Measurements from ENCODE around the gene FGGY. TPM values are rescaled to one million over a fixed set of nuclear protein-coding genes. Genes with fewer than 3 reads are reported as not detected.
A peak's percentile ranks its signal among the peaks of the same experiment; 100 is the strongest.
"Not testable (repeated sequence)": the region's sequence is repeated elsewhere in the genome, so short reads cannot be mapped to it uniquely, and the experiment has no call there.

The FGGY gene
- total and polyA plus RNA-seq, 3 experiments from 2014 or later, result 5.3 to 7.9 (median 6.6) TPM

DNA sequence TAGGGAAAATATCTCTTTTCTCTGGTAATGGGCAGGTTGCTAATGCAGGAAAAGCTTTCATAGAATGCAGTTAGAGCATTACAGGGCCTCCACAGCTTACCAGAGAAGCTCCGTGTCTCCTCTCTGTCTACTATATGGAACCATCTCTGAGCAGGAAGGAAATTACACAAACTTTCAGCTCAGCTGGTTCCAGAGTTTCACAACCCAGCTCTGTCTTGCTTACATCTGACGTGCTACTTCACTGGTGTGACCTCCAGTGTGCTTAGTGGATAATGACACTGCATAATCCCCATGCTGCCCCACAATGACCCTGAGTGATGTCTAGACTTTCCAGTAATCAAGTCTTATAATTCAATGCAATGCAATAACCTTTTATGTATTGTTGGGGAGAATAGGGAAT lies 4.3 kb upstream of the FGGY start:
- Histone ChIP-seq H3K27ac (ENCODE audit: low read depth, low read length) (no peak overlapping the region), H3K36me3 (ENCODE audit: insufficient read depth, low read length) (no peaks in the 10 kb centered on the region), H3K9me3 (ENCODE audit: low read length) (no peaks in the 10 kb centered on the region), H3K27me3 (ENCODE audit: insufficient read depth, low read length, poor library complexity, severe bottlenecking) (no peaks in the 10 kb centered on the region), H3K4me1 (ENCODE audit: insufficient read depth, low read length) (peaks cover 31% of the 10 kb centered on the region), H3K4me3 (ENCODE audit: low read length) (no peak overlapping the region)
- Mint-ChIP-seq H3K36me3 (peaks cover 0 to 2% (median 0%) of the 10 kb centered on the region in 3 donors), H3K4me3 (peak overlapping the region in 3 of 7 donors; percentile 9 to 13 (median 9)), H3K27ac (peak overlapping the region in 7 of 8 donors; percentile 1 to 79 (median 64)), H3K9me3 (no peaks in the 10 kb centered on the region), H3K27me3 (no peaks in the 10 kb centered on the region), H3K4me1 (peaks cover 21 to 44% (median 24%) of the 10 kb centered on the region in 3 donors)
- DNase-seq, result peak in 1 of 5 donors; percentile 10
- CTCF ChIA-PET, result no interaction called here
- POLR2A ChIA-PET, result no interaction called here

DNA sequence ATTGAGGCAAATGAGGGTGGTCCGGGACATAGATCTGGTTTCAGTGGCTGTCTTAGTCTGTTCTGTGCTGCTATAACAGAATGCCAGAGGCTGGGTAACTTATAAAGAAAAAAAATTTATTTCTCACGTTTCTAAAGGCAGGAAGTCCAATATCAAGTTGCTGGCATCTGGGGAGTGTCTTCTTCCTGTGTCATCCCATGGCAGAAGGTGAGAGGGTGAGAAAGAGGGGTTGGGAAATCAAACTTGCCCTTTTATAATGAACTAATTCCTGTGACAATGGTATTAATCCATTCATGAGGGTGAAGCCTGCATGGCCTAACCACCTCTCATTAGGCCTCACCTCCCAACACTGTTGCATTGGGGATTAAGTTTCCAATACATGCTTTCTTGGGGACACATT lies 3.7 kb upstream of the FGGY start:
- H3K27me3 Mint-ChIP-seq, result no peaks in the 10 kb centered on the region
- Histone ChIP-seq H3K36me3 (ENCODE audit: insufficient read depth, low read length) (no peaks in the 10 kb centered on the region), H3K27me3 (ENCODE audit: insufficient read depth, low read length, poor library complexity, severe bottlenecking) (no peaks in the 10 kb centered on the region), H3K9me3 (ENCODE audit: low read length) (no peaks in the 10 kb centered on the region), H3K27ac (ENCODE audit: low read depth, low read length) (no peak overlapping the region), H3K4me3 (ENCODE audit: low read length) (no peak overlapping the region), H3K4me1 (ENCODE audit: insufficient read depth, low read length) (peaks cover 34% of the 10 kb centered on the region)
- H3K36me3 Mint-ChIP-seq, result peaks cover 0 to 2% (median 0%) of the 10 kb centered on the region in 3 donors
- no peak for DNase-seq
- H3K4me3 Mint-ChIP-seq, result peak overlapping the region in 3 of 7 donors; percentile 9 to 40 (median 10)
- ChIA-PET CTCF (no interaction called here), POLR2A (no interaction called here)
- peak overlapping the region in 6 of 8 donors; percentile 33 to 93 (median 76) for H3K27ac Mint-ChIP-seq
- H3K4me1 Mint-ChIP-seq, result peaks cover 27 to 50% (median 29%) of the 10 kb centered on the region in 3 donors
- H3K9me3 Mint-ChIP-seq, result no peaks in the 10 kb centered on the region

DNA sequence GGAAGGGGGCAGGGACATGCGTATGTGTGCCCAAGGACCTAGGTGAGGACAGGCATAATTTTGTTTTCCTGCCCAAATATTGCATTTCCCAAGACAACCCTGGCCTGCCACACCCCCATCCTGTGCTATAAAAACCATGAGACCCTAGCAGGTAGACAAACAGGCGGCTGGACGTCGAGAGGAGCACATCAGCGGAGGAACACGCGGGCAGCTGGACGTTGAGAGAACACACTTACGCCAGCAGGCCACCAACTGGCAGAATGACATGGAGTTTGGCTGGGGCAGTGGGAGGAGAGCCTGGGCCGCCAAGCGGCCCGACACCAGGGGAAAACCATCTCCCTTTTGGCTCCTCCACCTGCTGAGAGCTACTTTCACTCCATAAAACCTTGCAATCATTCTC lies 3.0 kb upstream of the FGGY start:
- H3K27me3 Mint-ChIP-seq, result no peaks in the 10 kb centered on the region
- H3K4me3 ChIP-seq (ENCODE audit: low read length), result no peak overlapping the region
- no peaks in the 10 kb centered on the region for H3K9me3 Mint-ChIP-seq
- peaks cover 34% of the 10 kb centered on the region for H3K4me1 ChIP-seq (ENCODE audit: insufficient read depth, low read length)
- ChIA-PET POLR2A (no interaction called here), CTCF (no interaction called here)
- no peak overlapping the region for H3K27ac ChIP-seq (ENCODE audit: low read depth, low read length)
- H3K36me3 Mint-ChIP-seq, result peaks cover 0 to 2% (median 0%) of the 10 kb centered on the region in 3 donors
- peaks cover 27 to 50% (median 29%) of the 10 kb centered on the region in 3 donors for H3K4me1 Mint-ChIP-seq
- peak overlapping the region in 2 of 8 donors; percentile 33 to 73 for H3K27ac Mint-ChIP-seq
- no peak overlapping the region for H3K4me3 Mint-ChIP-seq
- H3K27me3 ChIP-seq (ENCODE audit: insufficient read depth, low read length, poor library complexity, severe bottlenecking), result no peaks in the 10 kb centered on the region
- DNase-seq, result no peak
- no peaks in the 10 kb centered on the region for H3K36me3 ChIP-seq (ENCODE audit: insufficient read depth, low read length)
- no peaks in the 10 kb centered on the region for H3K9me3 ChIP-seq (ENCODE audit: low read length)

DNA sequence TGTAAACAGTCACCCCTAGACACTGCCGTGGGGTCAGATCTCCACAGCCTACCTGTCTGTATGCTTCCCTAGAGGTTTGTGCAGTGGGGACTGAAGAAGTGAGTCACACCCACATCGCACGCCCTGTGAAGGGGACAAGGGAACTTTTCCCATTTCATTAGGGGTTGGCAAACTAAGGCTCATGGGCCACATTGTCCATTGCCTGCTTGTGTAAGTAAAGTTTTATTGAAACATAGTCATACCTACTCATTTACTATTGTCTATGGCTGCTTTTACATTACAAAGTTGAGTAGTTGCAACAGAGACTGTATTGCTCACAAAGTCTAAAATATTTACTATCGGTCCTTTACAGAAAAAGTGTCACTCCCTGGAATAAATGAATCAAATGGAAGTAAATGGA lies 2.5 kb upstream of the FGGY start:
- no peaks in the 10 kb centered on the region for H3K27me3 Mint-ChIP-seq
- no peak overlapping the region for H3K4me3 ChIP-seq (ENCODE audit: low read length)
- CTCF ChIA-PET, result no interaction called here
- peaks cover 34% of the 10 kb centered on the region for H3K4me1 ChIP-seq (ENCODE audit: insufficient read depth, low read length)
- no peak overlapping the region for H3K27ac ChIP-seq (ENCODE audit: low read depth, low read length)
- DNase-seq, result no peak
- H3K36me3 ChIP-seq (ENCODE audit: insufficient read depth, low read length), result no peaks in the 10 kb centered on the region
- no peaks in the 10 kb centered on the region for H3K9me3 Mint-ChIP-seq
- H3K27me3 ChIP-seq (ENCODE audit: insufficient read depth, low read length, poor library complexity, severe bottlenecking), result no peaks in the 10 kb centered on the region
- H3K4me1 Mint-ChIP-seq, result peaks cover 27 to 50% (median 29%) of the 10 kb centered on the region in 3 donors
- no peak overlapping the region for H3K4me3 Mint-ChIP-seq
- POLR2A ChIA-PET, result no interaction called here
- peak overlapping the region in 3 of 8 donors; percentile 5 to 94 (median 32) for H3K27ac Mint-ChIP-seq
- H3K36me3 Mint-ChIP-seq, result peaks cover 0 to 2% (median 0%) of the 10 kb centered on the region in 3 donors
- no peaks in the 10 kb centered on the region for H3K9me3 ChIP-seq (ENCODE audit: low read length)

DNA sequence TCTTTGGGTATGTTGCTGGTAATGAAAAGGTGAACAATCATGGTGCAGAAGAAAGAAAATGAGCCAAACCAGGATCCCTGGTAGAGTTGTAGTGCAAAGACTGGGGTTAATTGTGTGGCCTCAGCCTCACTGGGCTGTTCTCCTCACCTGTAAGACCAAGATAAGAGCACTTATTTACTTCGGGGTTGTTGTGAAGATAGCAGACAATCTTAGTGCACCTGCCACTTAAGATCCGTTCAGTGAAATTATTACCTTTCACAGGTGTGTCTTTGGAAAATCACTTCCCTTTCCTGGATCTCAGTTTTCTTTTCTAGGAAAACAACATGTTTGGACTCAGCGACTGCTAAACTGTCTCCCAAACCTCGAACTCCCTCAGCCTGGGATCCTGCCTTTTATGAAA lies 1.3 kb upstream of the FGGY start:
- peak overlapping the region; percentile 71 for H3K27ac ChIP-seq (ENCODE audit: low read depth, low read length)

DNA sequence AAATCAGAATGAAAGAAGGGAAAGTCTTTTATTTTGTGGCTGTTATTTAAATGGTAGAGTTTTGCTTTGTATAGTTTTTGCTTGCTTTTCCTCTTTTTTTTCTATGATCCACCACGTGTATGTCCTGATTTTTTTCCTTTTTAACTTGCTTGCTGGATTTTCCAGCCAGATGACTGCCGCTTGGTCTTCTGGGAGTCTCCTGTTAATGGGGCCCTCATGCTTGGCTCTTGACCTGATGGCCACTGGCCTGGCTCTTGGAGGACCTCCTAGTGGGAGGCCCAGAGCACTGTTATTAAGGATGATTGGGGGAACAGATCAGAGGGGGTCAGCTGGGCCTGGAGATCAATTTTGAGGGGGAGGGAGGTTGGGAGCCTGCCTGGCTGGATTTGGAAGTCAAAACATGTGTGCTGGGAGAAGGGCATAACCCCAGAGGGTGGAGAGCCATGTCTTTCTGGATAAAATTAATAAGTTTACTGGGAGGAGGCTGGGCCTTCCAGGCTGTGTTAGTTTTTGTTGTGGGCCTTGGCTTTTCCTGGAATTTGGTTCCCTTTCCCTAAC lies 1.2 kb downstream of the FGGY start:
- peak overlapping the region; percentile 49 for H3K27ac ChIP-seq (ENCODE audit: low read depth, low read length)
- no peaks in the 10 kb centered on the region for H3K27me3 Mint-ChIP-seq
- POLR2A ChIA-PET, result no interaction called here
- peaks cover 7 to 9% (median 8%) of the 10 kb centered on the region in 3 donors for H3K36me3 Mint-ChIP-seq
- H3K27ac Mint-ChIP-seq, result peak overlapping the region; percentile 60 to 95 (median 92)
- H3K36me3 ChIP-seq (ENCODE audit: insufficient read depth, low read length), result no peaks in the 10 kb centered on the region
- CTCF ChIA-PET, result no interaction called here
- H3K9me3 ChIP-seq (ENCODE audit: low read length), result no peaks in the 10 kb centered on the region
- H3K27me3 ChIP-seq (ENCODE audit: insufficient read depth, low read length, poor library complexity, severe bottlenecking), result no peaks in the 10 kb centered on the region
- peaks cover 27% of the 10 kb centered on the region for H3K4me1 ChIP-seq (ENCODE audit: insufficient read depth, low read length)
- peaks cover 18 to 23% (median 21%) of the 10 kb centered on the region in 3 donors for H3K4me1 Mint-ChIP-seq
- DNase-seq, result no peak
- H3K4me3 ChIP-seq (ENCODE audit: low read length), result no peak overlapping the region
- peaks cover 0 to 5% (median 2%) of the 10 kb centered on the region in 5 donors for H3K9me3 Mint-ChIP-seq
- H3K4me3 Mint-ChIP-seq, result peak overlapping the region; percentile 54 to 97 (median 90)

More for the DNA sequence above, 1.3 kb upstream of the FGGY start:
- Mint-ChIP-seq H3K9me3 (no peaks in the 10 kb centered on the region), H3K27ac (peak overlapping the region; percentile 63 to 96 (median 84)), H3K4me3 (peak overlapping the region in 6 of 7 donors; percentile 82 to 94 (median 84)), H3K4me1 (peaks cover 27 to 45% (median 29%) of the 10 kb centered on the region in 3 donors), H3K27me3 (no peaks in the 10 kb centered on the region), H3K36me3 (peaks cover 0 to 2% (median 0%) of the 10 kb centered on the region in 3 donors)
- Histone ChIP-seq H3K27me3 (ENCODE audit: insufficient read depth, low read length, poor library complexity, severe bottlenecking) (no peaks in the 10 kb centered on the region), H3K36me3 (ENCODE audit: insufficient read depth, low read length) (no peaks in the 10 kb centered on the region), H3K4me1 (ENCODE audit: insufficient read depth, low read length) (peaks cover 34% of the 10 kb centered on the region), H3K4me3 (ENCODE audit: low read length) (peak overlapping the region; percentile 69), H3K9me3 (ENCODE audit: low read length) (no peaks in the 10 kb centered on the region)
- POLR2A ChIA-PET, result interaction anchor here (2.0 kb wide), 1 partner anchor 512 kb away, joined by 27 read pairs; the partner anchor contains the start of gene JUN
- DNase-seq, result no peak
- CTCF ChIA-PET, result no interaction called here

DNA sequence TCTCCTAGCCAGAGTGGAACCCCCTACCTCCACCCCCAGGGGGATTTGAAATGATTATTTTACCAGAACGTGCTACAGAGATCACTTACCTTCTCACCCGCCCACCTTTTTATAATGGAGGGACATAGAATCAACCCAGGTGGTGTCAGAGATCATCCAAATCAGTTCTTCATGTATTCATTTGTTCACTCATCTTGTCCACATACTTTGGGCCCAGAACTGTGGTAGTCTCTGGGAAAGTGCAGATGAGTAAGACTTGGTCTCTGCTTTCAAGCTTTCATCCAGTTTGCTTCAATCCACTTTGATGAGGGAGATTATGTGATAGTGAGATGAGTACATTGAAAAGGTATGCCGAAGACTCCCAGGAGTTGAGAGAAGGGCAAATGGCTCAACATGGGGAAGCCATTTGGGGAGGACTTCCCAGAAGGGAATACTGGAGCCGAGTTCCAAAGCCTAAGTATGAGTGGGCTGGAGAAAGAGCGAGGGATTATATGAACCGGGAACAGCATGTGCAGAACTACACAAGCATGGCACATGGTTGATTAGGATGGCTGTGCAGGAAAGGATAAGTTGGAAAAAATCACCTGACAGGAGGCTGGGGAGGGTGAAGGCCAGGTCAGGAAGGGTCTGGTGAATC lies 1.9 kb downstream of the FGGY start:
- Mint-ChIP-seq H3K4me1 (peaks cover 11 to 18% (median 16%) of the 10 kb centered on the region in 3 donors), H3K9me3 (peaks cover 0 to 7% (median 2%) of the 10 kb centered on the region in 5 donors), H3K27ac (peak overlapping the region in 7 of 8 donors; percentile 15 to 95 (median 60)), H3K36me3 (peaks cover 8 to 12% (median 9%) of the 10 kb centered on the region in 3 donors), H3K4me3 (peak overlapping the region in 4 of 7 donors; percentile 25 to 94 (median 66)), H3K27me3 (no peaks in the 10 kb centered on the region)
- DNase-seq, result no peak
- CTCF ChIA-PET, result no interaction called here
- no peaks in the 10 kb centered on the region for H3K9me3 ChIP-seq (ENCODE audit: low read length)
- H3K27ac ChIP-seq (ENCODE audit: low read depth, low read length), result no peak overlapping the region
- H3K36me3 ChIP-seq (ENCODE audit: insufficient read depth, low read length), result no peaks in the 10 kb centered on the region
- no peak overlapping the region for H3K4me3 ChIP-seq (ENCODE audit: low read length)
- POLR2A ChIA-PET, result no interaction called here
- H3K27me3 ChIP-seq (ENCODE audit: insufficient read depth, low read length, poor library complexity, severe bottlenecking), result no peaks in the 10 kb centered on the region
- peaks cover 20% of the 10 kb centered on the region for H3K4me1 ChIP-seq (ENCODE audit: insufficient read depth, low read length)

DNA sequence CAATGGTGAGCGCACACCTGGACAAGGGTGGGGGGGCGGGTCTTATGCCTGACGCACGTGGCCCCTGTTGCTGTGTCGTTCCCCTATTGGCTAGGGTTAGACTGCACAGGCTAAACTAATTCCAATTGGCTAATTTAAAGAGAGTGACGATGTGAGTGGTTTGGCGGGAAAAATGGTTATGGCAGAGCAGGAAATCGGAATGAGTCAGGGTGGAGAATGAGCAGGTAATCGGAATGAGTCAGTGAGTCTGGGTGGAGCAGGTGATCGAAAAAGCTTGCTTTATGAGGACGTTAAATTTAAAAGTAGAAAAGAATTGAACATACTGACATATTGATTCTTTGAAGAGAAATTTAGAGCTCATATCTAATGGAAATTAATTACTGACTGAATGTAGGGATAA lies 2.8 kb downstream of the FGGY start:
- H3K4me1 ChIP-seq (ENCODE audit: insufficient read depth, low read length), result peaks cover 18% of the 10 kb centered on the region
- peaks cover 2 to 15% (median 8%) of the 10 kb centered on the region in 5 donors for H3K9me3 Mint-ChIP-seq
- H3K27ac ChIP-seq (ENCODE audit: low read depth, low read length); H3K4me3 ChIP-seq (ENCODE audit: low read length); H3K27me3 Mint-ChIP-seq; H3K27me3 ChIP-seq (ENCODE audit: insufficient read depth, low read length, poor library complexity, severe bottlenecking); H3K36me3 ChIP-seq (ENCODE audit: insufficient read depth, low read length); DNase-seq; POLR2A ChIA-PET; CTCF ChIA-PET; H3K9me3 ChIP-seq (ENCODE audit: low read length): not testable (repeated sequence)
- H3K27ac Mint-ChIP-seq, result peak overlapping the region in 4 of 8 donors; percentile 3 to 70 (median 38)
- H3K36me3 Mint-ChIP-seq, result peaks cover 9 to 21% (median 10%) of the 10 kb centered on the region in 3 donors
- H3K4me3 Mint-ChIP-seq, result peak overlapping the region in 1 of 7 donors; percentile 37
- H3K4me1 Mint-ChIP-seq, result peaks cover 10 to 18% (median 15%) of the 10 kb centered on the region in 3 donors
